Fibroblast of lung (primary cell): ENCODE data around the gene MACROD1.

Experiments
- CTCF ChIP-seq, 2 donors: IDR thresholded peaks in 1 of 2; conservative IDR thresholded peaks in 1 of 2; 1 replicate in 1 of 2; 2 replicates in 1 of 2; pipeline ENCODE4 v1.5.1; 2011 to 2012; ENCODE audit warnings: low read length in 2 of 2, control low read depth in 1 of 2, inconsistent platforms in 1 of 2, low read depth in 1 of 2, mild to moderate bottlenecking in 1 of 2
- EZH2 ChIP-seq: IDR thresholded peaks from 2 replicates; pipeline ENCODE4 v1.5.1; 2012; ENCODE audit warnings: low read length, control low read depth, mild to moderate bottlenecking; ENCODE audit errors: missing control alignments

- TF ChIP-seq EZH2, result no peak
- no peak for TF ChIP-seq CTCF (conservative IDR thresholded peaks at IDR 0.05 in 1 of 2, IDR thresholded peaks at IDR 0.05 in 1 of 2; ENCODE audit: low read depth in 1 of 2, low read length in 2 of 2)
Observed at GRCh38 chr11:63952570-63952969, 213.3 kb downstream of the MACROD1 start.
